ENCODE data around the gene PATJ. TPM values are rescaled to one million over a fixed set of nuclear protein-coding genes. Genes with fewer than 3 reads are reported as not detected.

Gene PATJ
- total RNA-seq, 1 experiment from 2014 or later = 47.3 TPM

DNA sequence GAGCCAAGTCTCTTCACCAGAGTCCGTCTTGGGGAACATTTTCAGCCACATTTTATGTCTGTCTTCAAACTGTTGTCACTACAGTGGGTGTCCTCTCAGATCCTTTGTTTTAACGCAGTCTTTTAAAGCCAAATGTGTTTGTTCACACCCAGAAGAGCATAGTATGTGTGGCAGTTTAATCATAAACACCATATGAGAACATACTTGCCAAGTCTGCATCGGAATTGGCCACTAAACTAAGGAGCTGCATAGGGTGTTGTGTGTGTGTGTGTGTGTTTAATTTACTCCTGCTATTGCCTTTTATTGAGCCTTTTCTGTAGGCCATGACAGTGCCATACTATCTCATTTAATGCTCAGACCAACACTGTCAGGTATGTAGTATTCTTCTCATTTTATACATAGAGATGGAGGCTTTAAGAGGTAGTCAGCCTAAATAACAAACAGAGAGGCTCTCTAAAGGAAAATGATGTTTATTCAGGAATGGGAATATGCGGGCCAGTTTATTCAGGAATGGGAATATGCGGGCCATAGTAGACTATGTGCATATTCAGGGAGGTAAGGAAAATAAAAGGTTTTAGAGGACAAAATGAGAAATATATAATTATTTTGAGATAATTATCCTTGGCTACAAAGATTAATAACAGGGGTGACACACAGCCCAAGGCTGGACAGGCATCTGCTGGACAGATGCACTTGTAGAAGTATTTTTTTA lies 384.5 kb downstream of the PATJ start:
- Mint-ChIP-seq H3K9me3 (no peaks in the 10 kb centered on the region), H3K27me3 (ENCODE audit: low read depth) (no peaks in the 10 kb centered on the region), H3K4me1 (no peaks in the 10 kb centered on the region), H3K4me3 (no peak overlapping the region), H3K36me3 (ENCODE audit: insufficient read depth in 1 of 3, low read depth in 3 of 3) (peaks cover 2 to 14% (median 11%) of the 10 kb centered on the region in 3 experiments; a peak in 5 of 7 replicates), H3K27ac (no peak overlapping the region)
- no peak overlapping the region for H4K5ac ChIP-seq (ENCODE audit: insufficient read length, low read depth, low read length)
- no peak overlapping the region for H3K4ac ChIP-seq (ENCODE audit: low read depth, low read length)
- no peak overlapping the region for H3K14ac ChIP-seq (ENCODE audit: insufficient read depth, low read length)
- no peak overlapping the region for H2BK20ac ChIP-seq (ENCODE audit: low read depth, low read length, poor library complexity, severe bottlenecking)
- no peak overlapping the region for H4K8ac ChIP-seq (replicated peaks; ENCODE audit: insufficient read length, low read depth, low read length)
- H4K91ac ChIP-seq (ENCODE audit: insufficient read length, low read depth, low read length) = no peak overlapping the region
- H2BK15ac ChIP-seq (ENCODE audit: low read depth, low read length) = no peak overlapping the region
- no peaks in the 10 kb centered on the region for H4K20me1 ChIP-seq (ENCODE audit: control insufficient read depth, insufficient read depth, insufficient read length)
- H3K9me3 ChIP-seq (ENCODE audit: control insufficient read depth, low read depth, low read length) = no peaks in the 10 kb centered on the region
- no peaks in the 10 kb centered on the region for H3K79me2 ChIP-seq (ENCODE audit: insufficient read depth, low read length)
- no peak overlapping the region for H3K4me2 ChIP-seq (ENCODE audit: insufficient read depth, insufficient read length, low read length)
- no CpG with 5 or more reads among the region's 5 CpGs for WGBS (ENCODE audit: extremely low coverage, insufficient read length, low lambda C conversion rate)
- no peak overlapping the region for H3K56ac ChIP-seq (ENCODE audit: insufficient read length, low read depth, low read length)
- no peak overlapping the region for H2BK12ac ChIP-seq (ENCODE audit: insufficient read length, low read depth, low read length)
- no peaks in the 10 kb centered on the region for H3K27me3 ChIP-seq (ENCODE audit: insufficient read depth, low read length)
- no peak overlapping the region for H2AK5ac ChIP-seq (ENCODE audit: insufficient read length, low read length)
- H3K4me1 ChIP-seq (ENCODE audit: insufficient read depth, low read length) = no peaks in the 10 kb centered on the region
- no peak overlapping the region for H3K9ac ChIP-seq (ENCODE audit: extremely low read depth, insufficient read length, low read length)
- H2BK120ac ChIP-seq (ENCODE audit: low read depth, low read length, poor library complexity, severe bottlenecking) = no peak overlapping the region
- H2AFZ ChIP-seq (ENCODE audit: low read length) = no peak overlapping the region
- TF ChIP-seq, protein P1, sequence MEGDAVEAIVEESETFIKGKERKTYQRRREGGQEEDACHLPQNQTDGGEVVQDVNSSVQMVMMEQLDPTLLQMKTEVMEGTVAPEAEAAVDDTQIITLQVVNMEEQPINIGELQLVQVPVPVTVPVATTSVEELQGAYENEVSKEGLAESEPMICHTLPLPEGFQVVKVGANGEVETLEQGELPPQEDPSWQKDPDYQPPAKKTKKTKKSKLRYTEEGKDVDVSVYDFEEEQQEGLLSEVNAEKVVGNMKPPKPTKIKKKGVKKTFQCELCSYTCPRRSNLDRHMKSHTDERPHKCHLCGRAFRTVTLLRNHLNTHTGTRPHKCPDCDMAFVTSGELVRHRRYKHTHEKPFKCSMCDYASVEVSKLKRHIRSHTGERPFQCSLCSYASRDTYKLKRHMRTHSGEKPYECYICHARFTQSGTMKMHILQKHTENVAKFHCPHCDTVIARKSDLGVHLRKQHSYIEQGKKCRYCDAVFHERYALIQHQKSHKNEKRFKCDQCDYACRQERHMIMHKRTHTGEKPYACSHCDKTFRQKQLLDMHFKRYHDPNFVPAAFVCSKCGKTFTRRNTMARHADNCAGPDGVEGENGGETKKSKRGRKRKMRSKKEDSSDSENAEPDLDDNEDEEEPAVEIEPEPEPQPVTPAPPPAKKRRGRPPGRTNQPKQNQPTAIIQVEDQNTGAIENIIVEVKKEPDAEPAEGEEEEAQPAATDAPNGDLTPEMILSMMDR (conservative IDR thresholded peaks at IDR 0.05) = no peak
- no peak overlapping the region for H2BK5ac ChIP-seq (ENCODE audit: insufficient read length, low read length)
- DNase-seq = no peak
- H3K23ac ChIP-seq (ENCODE audit: insufficient read length, low read depth, low read length) = no peak overlapping the region
- no peaks in the 10 kb centered on the region for H3K23me2 ChIP-seq (ENCODE audit: insufficient read length, low read depth, low read length, poor library complexity, severe bottlenecking)
- H3T11ph ChIP-seq (ENCODE audit: low read length) = no peak overlapping the region
- H3K79me1 ChIP-seq (ENCODE audit: insufficient read depth, low read depth, low read length, poor library complexity, severe bottlenecking) = no peaks in the 10 kb centered on the region
- H3K18ac ChIP-seq (ENCODE audit: insufficient read length, low read depth, low read length) = no peak overlapping the region
- no peak overlapping the region for H3K27ac ChIP-seq (ENCODE audit: insufficient read length, low read depth, low read length)

Data from H9 (cell line).